ENCODE results near the gene CD300E.

GRCh38 chr17:74649909-74650308 is 26.4 kb upstream of the CD300E start:
- no peak for TF ChIP-seq ZFP3 (CRISPR knock-in tag; IDR thresholded peaks at IDR 0.05)
- no peak for TF ChIP-seq RARB (CRISPR knock-in tag; IDR thresholded peaks at IDR 0.05)
- no peak for TF ChIP-seq ARNTL (CRISPR knock-in tag; IDR thresholded peaks at IDR 0.05; ENCODE audit: borderline replicate concordance, low read depth)
- TF ChIP-seq, protein P1, sequence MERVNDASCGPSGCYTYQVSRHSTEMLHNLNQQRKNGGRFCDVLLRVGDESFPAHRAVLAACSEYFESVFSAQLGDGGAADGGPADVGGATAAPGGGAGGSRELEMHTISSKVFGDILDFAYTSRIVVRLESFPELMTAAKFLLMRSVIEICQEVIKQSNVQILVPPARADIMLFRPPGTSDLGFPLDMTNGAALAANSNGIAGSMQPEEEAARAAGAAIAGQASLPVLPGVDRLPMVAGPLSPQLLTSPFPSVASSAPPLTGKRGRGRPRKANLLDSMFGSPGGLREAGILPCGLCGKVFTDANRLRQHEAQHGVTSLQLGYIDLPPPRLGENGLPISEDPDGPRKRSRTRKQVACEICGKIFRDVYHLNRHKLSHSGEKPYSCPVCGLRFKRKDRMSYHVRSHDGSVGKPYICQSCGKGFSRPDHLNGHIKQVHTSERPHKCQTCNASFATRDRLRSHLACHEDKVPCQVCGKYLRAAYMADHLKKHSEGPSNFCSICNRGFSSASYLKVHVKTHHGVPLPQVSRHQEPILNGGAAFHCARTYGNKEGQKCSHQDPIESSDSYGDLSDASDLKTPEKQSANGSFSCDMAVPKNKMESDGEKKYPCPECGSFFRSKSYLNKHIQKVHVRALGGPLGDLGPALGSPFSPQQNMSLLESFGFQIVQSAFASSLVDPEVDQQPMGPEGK (CRISPR knock-in tag; IDR thresholded peaks at IDR 0.05; ENCODE audit: borderline replicate concordance), result no peak
- TF ChIP-seq ZC3H10 (CRISPR knock-in tag; IDR thresholded peaks at IDR 0.05), result no peak
- TF ChIP-seq CREB5 (CRISPR knock-in tag; IDR thresholded peaks at IDR 0.05; ENCODE audit: low read depth), result no peak
- no peak for TF ChIP-seq ZFP30 (CRISPR knock-in tag; IDR thresholded peaks at IDR 0.05)

Measured in SK-N-SH treated with all-trans-retinoic acid at 6 μM for 48 hours (cell line).